ENCODE data around the gene TP73.

TP73 gene

DNA sequence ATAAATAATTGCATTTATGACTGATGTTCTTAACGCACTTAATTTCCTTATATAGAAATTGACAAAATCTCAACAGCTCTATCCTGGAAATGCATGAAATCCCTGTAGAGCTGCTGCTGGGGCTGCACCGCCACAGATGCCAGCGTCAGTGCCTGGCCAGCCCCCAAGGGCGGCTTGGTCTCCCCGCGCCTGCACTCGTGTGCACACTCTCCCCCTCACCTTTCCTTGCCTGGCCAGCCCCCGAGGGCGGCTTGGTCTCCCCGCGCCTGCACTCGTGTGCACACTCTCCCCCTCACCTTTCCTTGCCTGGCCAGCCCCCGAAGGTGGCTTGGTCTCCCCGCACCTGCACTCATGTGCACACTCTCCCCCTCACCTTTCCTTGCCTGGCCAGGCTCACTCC lies 16.2 kb upstream of the TP73 start:
- no peak for DNase-seq

DNA sequence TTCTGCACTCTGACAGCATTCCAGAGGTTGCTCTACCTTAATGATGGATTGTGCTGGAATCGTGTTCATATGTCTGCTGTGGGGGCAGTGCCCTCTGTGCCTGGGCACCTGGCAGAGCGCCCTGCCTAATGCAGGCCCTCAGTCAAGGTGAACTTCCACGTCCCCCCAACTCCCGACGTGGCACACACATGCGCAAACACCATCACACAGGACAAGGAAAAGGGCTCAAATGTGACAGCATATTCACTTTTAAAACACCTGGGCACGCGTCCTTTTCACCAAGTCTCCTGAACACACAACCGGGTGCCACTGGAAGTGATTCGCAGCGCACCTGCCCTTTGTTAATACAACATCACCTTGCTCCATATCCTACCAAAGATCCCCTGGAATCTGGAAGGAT lies 15.8 kb upstream of the TP73 start:
- DNase-seq = no peak

DNA sequence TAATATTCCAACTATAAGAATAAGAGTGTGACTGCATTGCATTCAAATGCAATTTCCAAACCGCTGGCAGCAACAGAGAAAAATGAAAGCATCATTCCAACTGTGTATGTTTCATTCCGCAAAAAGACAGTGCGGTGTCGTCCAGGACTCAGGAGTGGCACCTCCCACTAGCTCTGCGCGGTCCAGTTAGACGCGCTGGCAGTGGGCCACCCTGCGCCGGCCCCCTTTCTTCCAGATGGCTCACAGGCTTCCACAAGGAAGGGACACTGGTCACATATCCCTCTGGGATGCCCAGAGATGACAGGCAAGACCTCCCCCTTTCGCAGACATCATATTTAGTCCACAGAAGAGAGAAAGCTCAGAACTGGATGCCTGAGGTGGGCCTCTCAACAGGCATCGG lies 14.3 kb upstream of the TP73 start:
- no peak for DNase-seq

DNA sequence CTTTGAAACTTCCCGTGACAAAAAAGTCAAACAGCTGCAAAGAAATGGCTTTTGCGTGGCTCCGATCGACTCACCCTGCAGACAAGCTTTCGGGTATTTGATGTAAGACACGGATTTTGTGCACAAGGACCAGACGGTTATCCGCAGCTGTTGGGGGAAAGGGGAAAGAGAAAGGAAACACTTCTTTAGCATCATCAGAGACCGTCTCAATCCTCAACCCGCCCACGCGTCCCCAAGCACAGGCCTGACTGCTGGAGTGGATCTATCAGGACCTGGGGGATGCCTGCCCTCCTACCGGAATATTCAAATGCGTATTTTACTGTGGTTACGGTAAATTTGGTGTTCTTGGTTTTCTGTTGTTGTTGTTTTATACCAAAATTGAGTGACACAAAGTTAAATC lies 13.6 kb upstream of the TP73 start:
- DNase-seq = no peak

DNA sequence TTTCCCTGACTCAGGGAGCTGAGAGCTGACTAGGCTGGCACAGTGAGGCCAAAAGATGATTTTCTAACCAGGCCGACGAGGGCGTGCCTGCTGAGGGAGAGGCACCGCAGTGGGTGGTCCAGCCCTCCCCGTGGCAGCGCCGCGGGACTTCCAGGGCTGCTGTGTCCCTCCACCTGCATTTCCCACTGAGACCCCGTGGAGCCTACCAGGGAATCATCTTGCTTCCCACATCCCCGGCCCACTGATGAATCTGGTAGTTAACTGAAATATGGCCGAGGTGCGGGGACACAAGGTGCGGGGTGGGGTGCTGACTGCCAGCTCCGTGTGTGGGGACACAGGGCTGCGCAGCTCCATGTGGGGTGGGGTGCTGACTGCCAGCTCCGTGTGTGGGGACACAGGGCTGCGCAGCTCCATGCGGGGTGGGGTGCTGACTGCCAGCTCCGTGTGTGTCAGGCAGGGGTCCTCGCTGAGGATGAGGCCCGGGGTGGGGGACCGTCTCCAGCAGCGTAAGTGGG lies 12.9 kb upstream of the TP73 start:
- no peak for DNase-seq

DNA sequence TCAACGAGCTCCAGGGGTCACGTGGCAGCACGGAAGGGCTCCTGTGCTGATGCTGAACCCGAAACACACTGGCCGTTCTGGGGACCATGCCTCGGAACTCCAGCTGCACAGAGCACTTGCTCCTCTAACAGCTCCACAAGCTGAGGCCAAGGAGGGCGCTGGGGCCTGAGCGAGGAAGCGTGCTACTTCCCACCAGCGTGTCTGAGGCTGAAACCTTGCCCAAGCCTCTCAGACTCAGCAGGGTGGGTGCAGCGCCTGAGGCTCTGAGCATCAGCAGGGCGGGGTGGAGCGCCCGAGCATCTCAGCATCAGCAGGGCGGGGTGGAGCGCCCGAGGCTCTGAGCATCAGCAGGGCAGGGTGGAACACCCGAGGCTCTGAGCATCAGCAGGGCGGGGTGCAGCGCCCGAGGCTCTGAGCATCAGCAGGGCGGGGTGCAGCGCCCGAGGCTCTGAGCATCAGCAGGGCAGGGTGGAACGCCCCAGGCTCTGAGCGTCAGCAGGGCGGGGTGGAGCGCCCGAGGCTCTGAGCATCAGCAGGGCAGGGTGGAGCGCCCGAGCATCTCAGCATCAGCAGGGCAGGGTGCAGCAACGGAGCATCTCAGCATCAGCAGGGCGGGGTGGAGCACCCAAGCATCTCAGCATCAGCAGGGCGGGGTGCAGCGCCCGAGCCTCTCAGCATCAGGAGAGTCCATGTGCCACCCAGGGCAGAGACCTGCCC lies 12.0 kb upstream of the TP73 start:
- no peak for DNase-seq

DNA sequence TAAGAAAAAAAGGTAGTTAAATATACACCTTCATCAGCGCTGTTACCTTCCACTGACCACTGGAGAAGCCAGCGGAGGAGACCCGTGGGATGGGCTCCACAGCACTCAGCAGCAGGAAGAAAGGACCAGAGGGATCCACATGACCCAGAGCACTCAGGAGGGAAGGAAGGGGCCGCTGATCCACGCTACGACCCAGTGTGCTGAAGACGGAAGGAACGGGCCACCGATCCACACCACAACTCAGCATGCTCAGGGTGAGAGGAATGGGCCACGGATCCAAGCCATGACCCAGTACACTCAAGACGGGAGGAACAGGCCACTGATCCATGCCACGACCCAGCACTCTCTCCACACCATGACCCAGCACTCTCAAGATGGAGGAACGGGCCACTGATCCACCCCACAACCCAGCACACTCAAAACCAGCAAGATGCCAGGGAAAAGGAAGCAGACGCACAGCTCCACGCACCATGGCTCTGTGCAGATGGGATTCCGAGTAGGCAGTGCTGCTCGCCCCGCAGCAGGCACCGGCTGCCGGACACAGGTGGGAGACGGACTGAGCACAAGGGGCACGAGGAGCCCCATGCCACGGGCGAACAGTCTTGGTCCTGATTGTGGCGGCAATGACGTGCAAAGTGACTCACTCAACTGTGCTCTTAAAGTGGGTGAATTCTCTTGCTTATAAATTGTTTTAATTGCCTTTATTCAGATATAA lies 11.1 kb upstream of the TP73 start:
- DNase-seq = no peak

DNA sequence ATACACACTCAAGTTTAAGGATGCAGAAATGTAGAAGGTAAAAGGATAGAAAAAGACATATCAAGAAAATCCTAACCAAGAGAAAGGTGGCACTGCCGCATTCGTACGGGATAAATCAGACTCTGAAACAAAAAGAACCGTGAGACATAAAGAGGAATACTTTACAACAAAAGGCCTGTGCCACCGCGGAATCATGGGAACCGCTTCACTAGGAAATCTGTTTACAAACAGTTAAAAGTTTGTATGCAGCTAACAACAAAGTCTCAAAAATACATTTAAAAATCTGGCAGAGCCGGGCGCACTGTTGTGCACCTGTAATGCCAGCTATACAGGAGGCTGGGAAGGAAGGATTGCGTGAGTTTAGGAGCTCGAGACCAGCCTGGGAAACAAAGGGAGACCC lies 10.5 kb upstream of the TP73 start:
- DNase-seq = no peak

DNA sequence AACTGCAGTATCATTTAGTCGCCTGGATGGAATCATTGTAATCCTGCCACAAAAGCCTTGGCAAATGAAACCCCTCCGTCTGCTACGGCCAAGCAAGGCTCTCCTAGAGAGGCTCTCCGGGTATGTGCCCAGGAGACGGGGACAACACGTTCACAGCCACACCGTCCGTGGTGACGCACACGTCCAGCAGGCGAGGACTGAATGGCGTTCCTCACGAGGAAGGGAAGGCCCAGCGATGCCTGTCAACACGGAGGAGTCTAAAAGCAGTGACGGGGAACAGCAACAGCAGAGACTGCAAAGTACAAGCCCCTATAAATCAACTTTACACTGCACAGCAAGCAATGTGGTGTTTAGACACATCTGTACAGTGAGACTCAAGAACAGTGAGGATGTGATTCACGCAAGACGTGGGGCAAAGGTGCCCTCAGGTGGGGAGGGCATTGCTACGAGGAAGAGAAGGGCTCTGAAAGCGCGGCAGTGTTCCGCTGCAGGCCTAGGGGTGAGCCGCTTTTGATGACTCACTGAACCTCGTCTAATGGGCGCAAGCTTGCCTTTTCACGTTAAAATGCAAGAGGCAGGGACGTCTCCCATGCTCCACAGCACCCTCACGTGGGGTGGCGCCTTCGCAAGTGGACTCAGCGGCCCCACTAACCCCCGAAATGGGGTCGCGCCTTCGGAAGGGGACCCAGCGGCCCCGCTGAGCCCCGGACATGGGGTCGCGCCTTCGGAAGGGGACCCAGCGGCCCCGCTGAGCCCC lies 9.2 kb upstream of the TP73 start:
- DNase-seq = no peak

DNA sequence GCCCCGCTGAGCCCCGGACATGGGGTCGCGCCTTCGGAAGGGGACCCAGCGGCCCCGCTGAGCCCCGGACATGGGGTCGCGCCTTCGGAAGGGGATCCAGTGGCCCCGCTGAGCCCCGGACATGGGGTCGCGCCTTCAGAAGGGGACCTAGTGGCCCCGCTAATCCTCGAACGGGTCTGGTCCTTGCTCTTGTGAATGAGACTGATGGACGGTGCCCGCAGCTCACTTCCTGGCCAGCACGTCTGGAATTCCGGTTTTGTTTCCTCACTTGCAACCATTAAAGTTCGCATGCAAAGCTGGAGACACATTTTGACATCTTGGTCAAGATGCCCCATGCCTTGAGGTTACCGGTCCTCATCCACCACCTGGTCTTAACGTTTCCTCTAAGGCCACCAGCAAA lies 8.0 kb upstream of the TP73 start:
- DNase-seq = no peak

DNA sequence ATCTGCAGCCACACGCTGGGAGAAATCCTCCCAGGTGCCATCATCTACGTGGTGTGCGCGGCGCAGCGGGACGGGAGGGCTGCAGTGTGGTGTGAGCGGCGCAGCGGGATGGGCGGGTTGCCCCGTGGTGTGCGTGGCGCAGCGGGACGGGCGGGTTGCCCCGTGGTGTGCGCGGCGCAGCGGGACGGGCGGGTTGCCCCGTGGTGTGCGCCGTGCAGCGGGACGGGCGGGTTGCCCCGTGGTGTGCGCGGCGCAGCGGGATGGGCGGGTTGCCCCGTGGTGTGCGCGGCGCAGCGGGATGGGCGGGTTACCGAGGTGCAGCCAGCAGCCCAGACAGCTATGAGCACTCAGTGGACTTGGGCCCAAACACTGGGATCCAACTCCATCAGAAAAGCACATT lies 7.1 kb upstream of the TP73 start:
- no peak for DNase-seq

DNA sequence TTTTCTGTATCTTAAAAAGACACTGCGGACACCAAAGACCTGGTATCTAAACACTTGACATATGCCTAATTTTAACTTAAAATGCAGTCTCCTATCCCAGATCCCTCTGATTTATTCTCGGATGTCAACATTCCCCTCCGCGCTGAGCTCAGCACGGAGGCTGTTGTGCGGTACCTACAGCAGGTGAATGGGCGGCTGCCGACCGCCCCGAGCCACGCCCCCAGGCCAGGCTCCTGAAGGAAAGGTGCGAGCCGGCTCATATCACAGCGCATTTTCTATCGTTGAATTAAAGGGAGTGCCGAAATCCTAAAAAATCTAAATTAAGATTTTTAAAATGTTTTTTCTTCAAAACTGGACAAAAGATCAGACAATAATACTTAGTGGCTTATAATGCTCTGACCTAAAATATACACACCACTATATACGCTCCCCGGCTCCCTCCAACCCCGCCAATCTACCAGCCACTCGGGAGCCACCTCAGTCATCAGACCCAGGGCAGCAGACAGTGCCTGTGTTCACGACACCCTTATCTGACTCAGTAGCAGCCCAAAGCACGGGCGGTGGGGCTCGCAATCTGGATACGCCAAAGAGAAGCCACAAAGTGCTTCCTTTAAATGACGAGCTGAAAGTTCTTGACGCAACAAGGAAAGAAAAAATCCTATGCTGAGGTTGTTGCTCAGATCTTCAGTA lies 6.5 kb upstream of the TP73 start:
- no peak for DNase-seq

DNA sequence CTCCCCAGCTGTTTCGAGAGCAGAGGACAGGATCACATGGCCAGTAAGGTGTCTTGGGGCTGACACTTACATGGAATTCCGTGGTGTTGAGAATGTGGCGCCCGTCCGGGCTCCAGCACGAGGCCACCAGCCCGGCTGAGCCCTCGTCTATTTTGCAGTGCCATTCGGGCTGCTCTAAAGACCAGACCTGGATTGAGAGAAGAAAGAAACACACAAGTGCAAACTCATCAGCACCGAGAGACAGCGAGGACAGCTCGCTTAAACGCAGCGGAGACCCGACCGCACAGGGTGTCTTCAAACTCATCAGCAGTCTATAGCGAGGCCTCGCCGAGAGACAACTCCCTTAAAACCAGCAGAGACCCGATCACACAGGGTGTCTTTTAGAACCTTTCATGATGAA lies 5.7 kb upstream of the TP73 start:
- no peak for DNase-seq

DNA sequence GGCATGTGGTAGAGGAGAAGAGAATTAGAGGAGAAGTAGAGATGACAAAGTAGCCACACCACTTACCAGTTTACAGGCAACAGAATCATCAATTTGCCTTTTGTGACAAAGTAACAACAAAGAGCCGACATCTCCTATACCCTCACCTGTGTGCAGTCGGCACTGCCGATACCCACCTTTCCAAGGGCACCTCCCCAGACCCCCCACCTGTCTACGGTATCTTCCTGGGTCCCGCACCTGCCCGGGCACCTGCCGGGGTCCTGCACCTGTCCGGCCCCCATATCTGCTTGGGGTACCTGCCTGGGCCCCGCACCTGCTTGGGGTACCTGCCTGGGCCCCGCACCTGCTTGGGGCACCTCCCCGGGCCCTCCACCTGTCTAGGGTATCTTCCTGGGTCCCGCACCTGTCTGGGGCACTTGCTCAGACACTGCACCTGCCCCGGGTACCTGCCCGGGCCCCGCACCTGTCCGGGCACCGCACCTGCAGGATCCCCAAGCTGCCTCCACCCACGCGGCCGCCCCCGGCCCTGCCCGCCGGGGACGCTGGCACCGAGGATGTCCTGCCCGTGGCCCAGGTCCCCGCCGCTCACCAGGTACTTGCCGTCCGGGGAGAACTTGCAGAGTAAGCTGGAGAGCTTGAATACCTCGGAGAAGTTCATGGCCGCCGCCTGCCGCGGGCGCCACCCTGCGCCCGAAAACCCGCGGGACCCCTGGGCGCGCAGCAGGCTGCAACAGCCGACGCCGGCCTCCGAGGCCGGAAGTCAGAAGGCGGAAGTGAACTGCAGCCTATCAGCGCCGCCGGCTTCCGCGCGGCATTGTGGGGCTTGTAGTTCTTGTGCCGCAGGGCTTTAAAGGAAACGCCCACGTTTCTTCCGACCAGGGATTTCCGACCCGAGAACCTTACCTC lies 2.7 kb upstream of the TP73 start, which contains the start of gene WRAP73:
Gene WRAP73 (minus strand): TSS at position 762 of the 906 bp plus-strand sequence. CDS start 104 bp downstream, at position 658.
- peak; percentile 76 for DNase-seq

DNA sequence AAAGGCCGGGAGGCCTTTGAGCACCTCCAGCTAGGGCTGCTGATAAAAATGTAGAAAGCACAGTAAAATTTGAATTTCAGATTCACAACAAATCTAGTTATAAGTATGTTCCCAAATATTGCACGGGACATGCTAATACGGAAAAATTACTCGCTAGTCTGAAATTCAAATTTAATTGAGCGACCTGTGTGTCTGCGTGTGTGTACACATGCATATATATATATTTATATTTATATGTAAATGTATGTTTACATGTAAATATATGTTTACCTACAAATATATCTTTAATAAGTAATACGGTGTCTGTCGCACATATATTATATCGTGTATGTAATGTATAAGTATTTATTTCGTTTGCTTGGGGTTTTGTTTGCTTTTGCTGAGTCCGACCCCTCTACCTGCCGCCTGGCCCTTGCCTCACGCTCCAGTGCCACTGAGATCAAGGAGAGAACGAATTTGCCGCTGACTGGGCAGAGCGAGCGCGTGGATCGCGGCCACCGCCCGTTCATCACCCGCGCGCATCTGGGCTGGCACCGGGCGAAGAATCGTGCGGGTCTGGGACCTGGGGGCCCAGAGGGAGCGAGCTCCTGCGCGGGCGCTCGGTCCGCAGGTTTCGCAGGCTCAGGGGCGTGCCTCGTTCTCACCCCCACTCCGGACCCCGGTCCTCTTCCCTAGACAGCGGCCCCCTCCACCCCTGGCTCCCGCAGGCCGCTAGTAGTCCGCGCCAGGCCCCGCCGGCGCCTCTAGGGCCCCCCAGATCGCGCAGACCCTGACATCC lies 1.9 kb upstream of the TP73 start:
- DNase-seq = no peak

DNA sequence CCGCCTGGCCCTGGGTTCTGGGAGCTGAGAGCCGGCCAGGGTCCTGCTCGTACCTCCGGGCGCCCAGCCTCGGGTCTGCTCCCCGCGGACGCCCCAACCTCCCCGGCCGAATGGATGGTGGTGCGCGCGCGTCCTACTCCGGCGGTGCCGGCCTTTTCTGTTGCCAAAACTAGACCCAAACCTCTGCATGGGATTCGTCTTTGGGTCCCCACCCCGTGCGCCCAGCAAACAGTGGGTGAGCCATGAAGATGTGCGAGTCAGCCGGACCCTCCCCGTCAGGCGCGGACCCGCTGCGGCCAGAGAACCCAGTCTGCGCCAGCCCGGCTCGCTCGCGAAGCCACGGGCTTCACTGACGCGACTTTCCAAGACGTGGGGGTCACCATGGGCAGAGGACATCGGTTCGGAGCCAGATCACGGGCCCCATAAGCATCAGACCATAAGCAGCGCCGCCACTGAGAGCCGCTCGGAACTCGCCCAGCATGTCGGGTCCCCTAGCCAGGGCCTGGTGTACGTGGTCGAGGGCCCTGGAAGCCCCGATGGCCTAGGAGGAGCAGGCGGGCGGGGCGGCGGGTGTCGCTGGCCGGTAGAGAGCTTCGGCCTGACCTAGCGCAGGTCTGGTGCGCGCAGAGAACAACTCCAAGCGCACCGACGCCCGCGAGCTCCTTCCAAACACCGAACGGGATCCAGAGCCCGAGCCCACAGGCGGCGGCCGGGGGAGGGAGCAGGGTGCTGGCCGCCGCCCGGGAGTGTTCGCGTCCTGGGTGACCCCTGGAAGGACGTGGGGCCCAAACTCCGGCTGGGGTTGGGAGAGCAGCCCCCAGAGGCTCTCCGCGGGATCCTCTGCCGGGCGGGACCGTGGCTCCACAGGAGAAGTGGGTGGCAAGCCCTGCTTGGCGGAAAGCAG lies 1.0 kb upstream of the TP73 start:
- no peak for DNase-seq

DNA sequence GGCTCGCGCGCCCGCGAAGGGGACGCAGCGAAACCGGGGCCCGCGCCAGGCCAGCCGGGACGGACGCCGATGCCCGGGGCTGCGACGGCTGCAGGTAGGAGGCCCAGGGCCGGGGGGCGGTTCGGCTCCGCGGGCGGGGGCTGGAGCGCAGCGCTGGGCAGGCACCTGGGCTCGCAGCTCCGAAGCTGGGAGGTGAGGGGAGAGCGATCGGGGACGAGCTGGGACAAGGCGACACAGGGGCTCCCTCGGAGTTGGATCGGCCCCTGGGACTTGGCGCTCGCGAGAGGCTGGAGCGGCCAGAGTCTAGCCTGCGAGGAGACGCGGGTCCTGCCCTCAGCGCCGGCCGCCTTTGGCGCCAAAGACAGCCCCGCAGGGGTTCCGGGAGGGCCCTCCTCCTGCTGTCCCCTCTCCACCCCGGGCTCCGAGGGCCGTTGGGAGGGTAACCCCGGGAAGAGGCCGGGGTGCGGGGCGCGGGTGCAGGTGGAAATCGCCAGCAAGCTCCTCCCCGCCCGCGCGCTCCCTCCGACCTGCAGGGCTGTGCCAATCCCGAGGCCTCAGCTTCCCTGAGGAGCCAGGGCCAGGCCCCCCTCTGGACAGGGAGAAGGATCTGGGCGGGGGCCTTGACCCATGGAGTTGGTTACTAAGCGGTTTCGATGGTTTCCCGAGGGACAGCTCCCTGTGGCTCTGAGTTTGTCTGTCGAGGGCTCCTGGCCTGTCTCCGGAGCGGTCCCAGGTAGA lies 401 bp downstream of the TP73 start:
- DNase-seq = no peak

DNA sequence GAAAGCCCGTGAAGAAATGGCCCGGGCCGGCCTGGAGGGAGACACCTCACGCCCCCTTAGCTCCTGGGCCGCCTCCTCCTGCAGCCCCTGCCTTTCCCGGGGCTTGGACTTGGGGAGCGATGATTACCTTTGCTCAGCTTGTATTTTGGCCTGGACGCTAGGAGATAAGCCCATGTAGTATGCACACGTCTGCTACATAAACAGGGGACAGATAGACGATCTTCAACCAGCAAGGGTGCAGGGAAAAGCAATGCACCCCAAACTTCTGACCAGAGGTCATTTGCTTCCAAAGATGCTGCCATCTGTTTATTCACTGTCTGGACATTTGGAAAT lies 936 bp downstream of the TP73 start:
- no peak for DNase-seq

DNA sequence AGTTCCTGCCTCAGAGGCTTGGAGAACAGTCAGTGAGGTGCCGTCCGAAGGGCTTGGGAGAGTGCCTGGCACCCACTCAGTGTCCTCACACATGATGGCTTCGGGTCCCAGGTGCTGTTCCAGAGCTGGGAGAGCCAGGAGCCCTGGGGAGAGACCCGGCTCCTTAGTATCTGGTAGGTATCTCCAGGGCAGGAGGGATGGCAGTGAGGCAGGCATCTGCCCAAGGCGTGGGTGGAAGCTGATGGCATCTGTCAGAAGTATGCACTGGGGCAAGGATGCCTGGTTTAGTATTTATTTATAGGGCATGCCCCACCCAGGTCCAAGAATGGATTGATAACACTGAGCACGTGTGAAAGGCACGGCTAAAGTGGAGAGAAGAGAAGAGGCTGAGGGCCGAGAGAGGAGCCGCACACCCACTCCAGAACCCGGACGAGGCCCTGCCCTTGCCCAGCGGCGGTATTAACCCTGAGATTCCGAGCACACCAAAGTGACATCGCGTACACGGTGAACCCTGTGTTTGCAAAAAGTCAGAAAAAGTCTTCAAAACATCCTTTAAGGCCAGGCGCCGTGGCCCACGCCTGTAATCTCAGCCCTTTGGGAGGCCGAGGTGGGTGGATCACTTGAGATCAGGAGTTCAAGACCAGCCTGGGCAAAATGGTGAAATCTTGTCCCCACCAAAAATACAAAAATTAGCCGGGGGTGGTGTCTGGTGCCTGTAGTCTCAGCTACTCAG lies 2.4 kb downstream of the TP73 start:
- DNase-seq = no peak
